Stromal cell of bone marrow (primary cell): Measurements from ENCODE around the gene RAE1.

Source experiments
- DNase-seq: peaks from one replicate; pipeline ENCODE4 v3.0.0-alpha.2; 2012; ENCODE audit warnings: low read depth

RAE1 gene

DNA sequence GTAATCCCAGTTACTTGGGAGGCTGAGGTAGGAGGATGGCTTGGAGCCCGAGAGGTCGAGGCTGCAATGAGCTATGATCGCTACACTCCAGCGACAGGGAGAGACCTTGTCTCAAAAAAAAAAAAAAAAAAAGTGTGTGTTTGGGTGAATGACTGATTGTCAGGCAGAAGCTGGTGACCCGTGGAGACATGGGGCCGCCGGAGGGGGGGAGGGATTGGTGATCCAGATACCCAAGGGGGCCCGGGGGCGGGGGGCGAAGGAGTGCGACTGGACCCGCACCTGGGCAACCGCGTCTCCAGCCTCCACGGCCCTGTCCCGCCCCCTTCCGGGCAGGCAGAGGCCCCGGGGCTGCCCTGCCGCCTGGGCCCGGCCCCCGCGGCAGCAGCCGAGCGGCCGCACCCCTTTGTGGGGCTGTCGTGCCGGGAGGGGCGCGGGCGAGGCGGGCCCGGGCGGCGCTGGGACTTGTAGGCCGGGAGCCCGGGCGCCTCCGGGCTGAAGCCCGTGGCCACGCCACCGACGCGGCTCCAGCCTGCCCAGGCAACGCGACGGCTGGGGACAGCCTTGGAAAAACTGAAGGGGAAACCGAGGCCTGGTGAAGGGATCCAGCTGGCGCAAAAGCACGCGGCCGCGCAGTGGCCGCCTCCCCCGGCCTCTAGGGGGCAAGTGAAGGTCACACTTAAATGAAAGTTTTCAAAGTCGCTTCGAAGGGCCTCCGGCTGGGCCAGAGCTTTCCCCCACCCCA is 38.1 kb downstream of the RAE1 start:
- peak; percentile 43 for DNase-seq

DNA sequence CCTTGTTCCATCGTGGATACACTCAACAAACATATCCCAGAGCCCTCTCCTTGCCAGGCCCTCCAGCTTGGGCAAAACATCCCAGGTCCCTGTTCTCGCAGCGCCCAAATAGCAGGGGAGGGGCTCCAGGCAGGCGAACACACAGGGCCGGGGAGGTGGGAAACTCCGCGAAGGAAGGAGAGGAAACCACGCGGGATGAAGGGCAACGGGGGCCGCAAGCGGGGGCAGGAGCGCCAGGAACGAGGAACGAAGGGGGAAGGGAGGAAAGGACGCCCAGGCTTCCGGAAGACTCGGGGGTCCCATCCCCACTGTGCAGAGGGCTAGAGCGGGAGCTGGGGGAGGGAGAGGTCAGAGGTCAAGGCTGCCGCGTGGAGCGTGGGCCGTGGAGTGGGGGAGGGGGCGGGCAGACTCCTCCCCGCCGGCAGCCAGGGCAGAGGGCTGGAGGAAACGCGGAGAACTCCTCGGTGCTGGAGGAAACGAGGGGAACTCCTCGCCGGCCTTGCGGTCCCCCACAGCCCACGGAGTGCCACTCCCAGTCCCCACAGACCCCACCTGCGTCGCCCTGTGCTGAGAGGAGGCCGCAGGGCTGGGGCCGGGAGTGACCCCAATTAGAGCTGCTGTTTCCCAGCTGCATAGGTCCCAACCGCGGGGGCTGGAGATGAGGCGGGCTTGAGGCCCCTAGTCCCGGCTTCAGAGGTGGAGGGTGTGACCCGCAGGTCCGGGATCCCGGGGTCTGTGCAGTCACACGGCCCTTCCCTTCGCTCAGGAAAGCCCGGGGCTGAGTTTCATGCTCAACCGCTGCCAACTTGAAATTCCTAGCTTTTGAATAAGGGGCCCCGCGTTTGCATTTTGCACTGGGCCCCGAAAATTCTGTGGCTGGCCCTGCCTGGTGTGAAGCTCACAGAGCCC is 38.9 kb downstream of the RAE1 start:
- DNase-seq = no peak

DNA sequence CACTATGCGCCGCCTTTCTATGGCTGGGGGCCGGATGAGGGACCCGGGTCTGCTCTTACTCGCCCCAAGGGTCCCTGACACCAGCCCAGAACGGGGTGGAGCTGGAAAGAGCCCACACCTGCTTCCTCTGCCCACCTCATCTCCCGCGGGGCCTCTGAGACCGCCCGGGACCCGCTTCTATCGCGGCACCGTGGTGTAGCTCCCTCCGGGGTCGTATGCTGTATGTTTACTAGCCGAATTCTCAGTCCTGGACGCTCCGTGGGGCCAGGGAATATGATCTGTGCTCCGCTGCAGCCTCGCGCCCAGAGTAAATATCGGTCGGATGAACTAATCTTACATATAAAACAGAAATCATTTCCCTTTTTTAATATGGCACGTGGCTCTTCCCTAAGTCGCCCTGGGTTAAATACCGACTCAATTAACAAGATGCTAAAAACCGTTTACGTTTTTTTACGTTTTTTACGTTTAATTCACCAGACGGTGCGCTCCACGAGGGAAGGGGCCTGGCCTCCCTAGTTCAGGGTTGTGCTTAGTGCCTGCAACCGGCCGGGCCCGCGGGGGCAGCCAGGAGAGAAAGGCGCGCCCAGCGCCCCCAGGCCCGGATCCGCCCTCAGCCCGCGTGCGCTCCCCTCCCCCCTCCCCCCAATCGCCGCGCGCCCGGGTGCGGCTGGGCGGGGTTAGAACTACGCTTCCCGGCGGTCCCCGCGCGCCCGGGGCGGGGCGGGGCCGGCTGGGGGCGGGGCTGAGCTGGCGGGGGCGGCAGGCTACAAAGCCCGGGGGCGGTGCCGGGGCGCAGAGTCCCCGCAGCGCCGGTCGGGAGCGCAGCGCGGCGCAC is 39.8 kb downstream of the RAE1 start, which contains the start of gene RBM38:
Gene RBM38, plus strand, starts transcription at position 793 of the 835 bp plus-strand sequence. CDS start 186 bp downstream, outside the sequence.
- DNase-seq = peak; percentile 26

DNA sequence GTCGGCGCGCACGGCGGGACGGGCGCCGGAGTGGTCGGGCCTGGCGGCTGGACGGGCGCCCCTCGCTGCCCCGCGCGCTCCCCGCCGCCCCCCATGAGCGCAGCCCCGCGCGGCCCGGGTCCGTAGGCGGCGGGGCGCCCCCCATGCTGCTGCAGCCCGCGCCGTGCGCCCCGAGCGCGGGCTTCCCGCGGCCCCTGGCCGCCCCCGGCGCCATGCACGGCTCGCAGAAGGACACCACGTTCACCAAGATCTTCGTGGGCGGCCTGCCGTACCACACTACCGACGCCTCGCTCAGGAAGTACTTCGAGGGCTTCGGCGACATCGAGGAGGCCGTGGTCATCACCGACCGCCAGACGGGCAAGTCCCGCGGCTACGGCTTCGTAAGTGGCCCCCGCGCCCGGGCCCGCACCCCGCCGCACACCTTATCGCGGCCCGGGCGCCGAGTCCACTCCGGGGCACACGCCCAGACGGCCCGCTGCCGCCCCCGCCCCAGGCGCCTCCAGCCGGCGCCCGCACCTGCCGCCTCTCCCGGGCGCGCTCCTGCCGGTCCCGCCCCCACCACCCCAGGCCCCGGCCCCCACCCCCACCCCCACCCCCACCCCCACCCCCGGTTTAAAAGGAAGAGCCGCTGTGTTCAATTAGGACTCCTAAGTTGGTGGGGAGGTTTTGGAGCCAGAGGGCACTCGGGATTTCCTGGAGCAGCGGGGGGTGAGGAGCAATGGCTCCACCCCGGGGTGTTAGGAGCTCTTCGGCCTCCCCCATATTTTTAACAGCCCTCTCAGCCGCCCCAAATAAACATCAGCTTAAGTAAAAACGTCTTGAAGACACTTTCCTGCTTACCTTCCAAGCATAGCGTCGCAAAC is 40.6 kb downstream of the RAE1 start:
- DNase-seq = no peak

DNA sequence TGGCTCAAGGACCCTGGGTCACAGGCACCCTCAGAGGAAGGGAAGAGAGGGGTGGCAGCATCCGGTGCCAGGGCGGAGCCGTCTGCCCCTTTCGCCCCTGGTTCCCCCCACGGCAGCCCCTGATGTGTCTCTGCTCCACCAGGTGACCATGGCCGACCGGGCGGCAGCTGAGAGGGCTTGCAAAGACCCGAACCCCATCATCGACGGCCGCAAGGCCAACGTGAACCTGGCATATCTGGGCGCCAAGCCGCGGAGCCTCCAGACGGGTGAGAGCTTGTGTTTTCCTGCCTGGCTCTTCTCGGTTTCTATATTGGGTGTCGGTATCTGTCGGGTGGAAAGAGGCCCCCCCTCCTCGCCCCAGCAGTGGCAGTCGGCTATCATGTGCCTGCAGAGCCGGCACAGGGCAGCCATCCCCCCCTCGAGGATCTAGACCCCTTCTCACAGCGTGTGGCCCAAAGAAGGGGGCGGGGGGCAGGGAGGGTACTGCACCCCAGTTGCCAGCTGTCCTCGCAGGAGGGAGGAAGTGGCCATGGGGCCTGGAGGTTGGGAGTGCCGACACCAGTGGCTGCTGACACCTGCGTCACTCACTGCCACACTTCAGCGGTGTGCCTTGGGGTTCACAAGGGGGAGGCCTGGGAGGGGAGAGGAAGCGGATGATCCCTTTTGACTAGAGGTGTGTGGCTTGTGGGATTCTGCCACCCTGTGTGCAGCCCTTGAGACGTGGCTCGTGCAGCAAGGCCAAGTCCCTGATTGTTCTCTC is 41.6 kb downstream of the RAE1 start:
- no peak for DNase-seq

DNA sequence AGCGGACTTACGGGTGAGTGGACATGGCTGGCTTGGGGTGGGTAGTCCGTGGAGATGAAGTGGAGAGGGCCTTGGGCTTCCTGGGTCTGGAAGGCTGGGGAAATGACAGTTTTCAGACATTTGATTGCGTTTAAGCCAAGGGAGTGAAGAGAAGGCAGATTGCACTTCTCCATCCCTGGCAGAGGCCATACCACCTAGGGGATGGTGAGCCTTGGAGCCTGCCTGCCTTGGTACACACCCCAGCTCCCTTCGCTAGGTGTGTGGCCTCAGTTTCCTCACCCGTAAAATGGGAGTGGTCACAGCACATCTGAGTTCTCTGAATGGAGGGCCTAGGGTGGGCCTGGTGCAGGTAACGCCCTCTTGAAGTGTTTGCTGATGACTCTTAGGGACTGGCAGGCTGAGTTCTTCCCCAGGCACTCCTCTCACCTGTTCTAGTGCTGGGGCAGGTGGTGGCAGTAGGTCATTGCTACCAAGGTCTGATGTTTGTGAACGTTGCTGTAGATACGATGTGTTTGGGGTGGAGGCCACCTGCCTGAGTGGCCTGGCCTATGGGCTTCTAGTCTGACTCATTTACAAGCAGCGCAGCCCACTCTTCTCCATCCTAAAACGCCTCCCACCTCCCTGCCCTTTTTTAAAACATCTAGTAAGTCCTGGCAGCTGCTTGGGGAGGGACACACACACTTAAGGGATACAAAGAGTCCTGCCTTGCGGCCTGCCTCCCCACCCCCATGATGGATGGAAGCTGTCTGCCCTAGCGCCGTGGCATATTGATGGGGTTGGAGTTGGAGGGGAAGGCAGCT is 42.5 kb downstream of the RAE1 start:
- DNase-seq = no peak

DNA sequence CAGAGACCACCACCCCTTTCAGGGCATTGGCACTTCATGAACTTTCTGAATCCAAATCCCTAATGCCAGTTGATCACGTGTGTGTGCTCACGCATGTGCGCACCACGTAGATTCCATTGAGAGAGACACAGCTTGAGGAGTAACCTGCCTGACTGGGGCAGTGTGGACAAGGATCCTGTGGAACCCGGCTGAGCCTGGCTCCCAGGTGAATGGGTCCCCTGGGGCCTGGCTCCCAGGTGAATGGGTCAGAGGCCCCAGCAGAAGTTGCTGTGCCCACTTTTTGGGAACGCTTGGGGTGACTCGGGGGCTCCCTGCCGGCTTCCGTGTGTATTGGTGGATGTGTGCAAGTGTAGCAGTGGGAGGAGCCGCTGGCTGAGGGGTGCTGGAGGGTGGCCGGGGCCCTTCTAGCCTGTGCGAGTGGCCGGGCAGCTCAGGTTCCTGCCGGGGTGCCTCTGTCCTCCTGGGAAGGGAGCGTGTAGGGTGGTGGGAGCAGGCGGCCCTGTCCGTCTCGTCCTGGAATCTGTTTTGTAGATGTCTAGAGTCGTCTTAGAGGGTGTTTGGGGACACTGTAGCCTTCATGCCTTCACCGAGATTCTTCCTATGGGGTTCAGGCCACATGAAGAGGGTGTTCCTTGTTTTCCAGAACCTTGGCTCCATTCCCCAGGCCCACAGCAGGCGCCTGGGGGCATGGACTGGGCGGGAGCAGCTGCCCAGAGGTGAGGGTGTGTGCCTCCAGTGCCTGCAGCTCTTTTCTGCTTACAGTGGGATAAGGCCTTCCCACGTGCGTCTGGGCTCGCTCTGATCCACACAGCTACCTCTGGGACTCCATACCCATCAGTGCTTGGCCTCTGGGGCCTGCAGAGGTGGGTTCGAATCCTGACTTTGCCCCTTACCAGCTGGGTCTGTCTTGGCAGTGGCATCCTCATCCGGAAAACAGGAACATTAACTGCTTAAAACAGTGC is 43.3 kb downstream of the RAE1 start:
- no peak for DNase-seq

DNA sequence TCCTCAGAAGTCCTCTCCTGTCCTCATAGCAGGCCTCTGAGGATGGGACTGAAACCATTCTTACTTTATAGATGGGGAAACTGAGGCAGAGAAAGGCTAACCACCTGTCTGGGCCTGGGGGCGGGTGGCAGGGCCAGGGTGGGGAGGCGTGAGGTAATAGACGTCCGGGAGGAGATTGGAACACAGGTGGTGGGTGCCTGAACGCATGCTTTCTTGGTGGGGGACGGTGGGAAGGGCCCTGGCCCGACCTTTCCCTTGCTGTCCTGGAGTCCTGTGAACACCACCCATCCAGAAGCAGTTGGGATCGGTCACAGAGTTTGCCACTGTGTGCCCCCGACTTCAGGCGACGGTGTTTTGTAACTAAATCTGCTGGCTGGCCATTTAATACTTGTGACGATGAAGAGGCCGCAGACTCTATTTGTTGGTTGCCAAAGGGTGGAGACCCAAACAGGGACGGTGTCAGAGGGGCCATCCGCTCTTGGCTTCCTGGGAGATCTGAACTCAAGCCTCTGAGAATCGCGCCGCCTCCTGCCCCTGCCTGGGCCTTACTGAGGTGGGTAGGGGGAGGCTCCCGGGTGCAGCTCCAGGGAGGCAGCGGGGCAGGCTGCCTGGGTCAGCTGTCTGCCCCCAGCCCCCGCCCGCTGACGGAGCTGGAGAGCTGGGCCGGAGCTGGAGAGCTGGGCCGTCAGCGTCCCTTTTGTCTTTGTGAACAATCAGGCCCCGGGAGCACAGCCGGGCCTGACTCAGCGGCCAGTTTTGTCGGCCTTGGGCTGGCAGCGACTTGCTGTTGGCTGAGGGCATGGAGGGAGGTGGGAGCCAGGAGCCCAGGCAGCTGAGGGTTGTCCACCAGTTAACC is 44.3 kb downstream of the RAE1 start:
- no peak for DNase-seq

DNA sequence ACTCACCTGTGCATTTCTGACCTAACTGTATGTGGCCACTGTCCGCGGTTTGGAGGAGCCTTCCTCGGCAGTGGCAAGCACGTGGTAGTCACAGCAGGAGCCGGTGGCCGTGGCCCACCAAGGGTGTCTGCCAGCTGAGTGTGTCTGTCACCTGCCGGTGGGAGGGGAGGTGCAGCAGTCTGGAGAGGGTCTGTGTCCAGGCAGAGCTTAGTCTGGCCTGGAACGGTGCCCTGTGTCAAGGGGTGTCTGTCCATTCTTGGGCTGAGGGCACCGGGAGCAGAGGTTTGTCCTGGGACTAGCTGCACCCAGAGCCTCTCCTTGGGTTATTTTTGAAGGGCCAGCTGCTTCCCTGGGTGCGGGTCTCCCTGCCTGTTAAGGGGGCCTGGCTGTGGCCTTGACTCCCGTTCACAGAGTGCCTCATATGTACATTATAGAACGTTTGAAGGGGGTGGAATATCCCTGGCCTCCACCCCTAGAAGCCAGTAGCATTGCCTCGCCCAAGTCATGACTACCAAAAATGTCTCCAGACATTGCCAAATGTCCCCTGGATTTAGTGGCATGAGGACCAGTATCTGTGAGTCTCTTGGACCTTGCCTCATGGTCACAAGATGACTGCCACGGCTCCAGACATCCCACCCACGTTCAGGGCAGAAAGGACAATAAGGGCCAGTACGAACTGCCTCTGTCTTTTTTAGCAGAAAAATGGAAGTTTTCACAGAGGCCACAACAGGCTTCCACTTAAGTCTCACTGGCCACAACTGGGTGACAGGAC is 45.3 kb downstream of the RAE1 start:
- no peak for DNase-seq

DNA sequence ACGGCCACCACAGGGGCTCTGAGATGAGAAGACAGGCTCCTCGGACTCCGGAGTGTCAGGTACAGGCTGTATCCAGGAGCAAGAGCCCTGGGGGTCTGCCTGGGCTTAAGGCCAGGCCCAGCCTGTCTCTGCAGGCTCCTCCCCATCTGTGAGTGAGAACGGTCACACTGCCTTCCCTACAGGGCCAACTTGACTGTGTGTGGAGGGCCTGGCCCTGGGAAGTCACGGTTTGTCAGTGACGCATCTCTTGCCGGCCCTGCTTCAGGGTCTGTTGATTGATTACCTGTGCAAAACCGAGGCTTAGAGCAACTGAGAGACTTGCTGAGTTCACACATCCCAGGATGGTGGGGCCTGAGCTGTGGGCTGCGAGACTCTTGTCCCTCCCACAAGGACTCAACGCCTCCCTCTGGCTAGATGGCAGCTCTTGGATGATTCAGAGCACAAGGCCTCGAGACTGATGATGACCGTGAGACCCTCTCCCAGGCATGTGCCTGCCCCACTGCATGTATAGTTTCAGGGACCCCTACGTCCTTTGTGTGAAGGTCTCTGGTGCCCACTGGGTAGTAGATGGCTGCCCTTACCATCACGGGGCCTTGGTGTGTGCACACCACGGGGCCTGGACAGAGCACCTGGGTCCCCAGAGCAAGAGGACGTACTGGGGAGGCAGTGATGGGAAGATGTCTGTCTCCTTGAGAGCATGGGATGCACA is 46.1 kb downstream of the RAE1 start:
- DNase-seq = no peak

DNA sequence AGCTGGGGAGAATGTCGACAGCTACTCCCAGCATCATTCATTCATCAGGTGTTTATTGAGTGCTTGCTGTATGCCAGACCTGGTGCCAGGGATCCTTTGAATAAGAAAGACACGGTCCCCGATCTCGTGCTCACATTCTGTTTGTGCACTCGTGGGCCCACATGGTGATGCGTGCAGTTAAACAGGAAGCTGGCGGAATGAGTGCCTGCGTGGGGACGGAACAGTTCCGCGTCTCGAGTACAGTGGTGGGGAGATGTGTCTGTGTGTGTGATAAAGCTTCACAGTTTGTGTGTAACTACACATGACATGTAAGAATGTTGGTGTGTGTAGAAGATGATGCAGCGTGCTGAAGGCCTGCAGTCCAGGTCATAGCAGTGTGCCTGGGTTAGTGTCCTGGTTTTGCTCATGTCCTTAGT is 46.6 kb downstream of the RAE1 start:
- DNase-seq = no peak

DNA sequence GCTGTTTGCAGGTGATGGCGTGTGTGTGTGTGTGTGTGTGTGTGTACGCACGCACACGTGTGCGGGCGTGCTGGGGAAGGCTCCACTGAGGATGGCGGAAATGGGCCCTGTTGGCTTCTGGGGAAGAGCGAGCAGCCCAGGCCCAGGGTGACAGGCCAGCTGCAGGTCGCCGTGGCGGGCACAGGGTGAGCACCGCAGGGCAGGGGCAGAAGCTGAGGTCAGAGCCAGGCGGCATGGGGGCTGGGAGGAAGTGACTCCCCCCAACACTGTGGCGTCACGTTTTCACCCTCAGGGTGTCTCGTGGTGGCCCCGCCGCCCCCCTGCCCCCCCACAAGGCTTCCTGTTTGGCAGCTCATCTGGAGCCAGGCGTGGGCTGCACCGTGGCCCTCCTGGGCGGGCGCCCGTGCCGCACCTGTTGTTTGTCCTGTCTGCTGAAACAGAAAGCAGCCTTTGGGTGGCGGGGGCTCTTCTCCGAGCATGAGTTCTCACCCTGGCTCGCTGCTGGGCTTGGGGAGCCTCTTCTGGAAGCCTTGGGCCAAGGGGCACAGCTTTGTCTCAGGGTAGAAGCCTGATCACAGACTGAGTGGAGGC is 47.3 kb downstream of the RAE1 start:
- no peak for DNase-seq

DNA sequence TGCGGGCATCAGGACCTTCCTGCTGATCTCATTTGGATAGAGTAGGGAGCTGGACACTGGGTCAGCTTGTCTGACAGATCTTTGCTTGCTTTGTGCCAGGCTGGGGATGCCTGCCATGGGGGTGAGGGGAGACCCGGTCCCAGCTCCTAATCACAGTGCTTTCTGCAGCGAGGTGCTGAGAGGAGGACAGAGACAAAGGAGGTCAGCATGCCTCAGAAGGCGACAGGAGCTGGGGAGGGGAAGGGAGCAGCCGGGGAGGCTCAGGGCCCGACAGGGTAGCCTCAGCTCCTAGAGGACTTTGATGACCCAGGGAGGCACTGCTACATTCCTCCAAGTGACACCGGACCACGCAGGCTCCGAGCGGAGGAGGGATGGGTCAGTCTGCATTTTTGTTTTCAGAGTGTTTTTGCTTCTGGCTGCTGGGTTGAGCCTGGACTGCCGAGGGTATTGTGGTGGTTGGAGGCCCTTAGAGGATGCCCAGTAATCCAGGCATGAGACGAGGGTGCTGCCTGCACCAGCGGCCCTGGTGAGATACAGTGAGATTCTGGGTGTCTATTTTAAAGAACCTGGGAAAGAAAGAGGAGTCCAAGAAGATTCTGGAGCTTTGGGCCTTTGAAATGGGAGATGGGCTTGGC is 48.0 kb downstream of the RAE1 start:
- no peak for DNase-seq

DNA sequence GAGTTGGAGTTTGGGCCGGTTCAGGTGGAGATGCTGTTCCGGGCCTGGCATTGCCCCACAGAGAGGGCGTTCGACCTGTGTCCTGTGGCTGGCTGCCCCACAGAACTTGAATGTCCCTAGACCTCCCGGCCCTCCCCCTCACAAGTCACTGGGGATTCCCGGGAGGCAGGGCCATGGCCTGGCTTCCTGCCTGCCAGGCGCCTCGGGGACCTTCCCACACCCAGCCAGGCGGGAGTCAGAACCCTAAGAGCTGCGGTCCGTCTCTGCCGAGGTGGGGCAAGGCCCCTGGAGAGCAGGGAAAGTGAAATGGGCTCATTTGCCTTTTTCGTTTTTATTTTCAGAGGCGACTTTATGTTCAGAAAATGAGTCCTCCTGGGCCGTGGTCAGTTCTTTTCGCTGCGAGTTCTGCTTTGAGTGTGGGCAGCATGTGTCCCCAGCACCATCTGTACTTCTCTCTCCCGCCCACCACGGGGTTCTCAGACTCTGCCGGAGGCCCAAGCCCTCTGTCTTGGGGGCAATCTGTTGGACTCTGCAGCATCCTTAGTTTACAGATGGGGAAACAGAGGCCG is 48.6 kb downstream of the RAE1 start:
- DNase-seq = no peak

DNA sequence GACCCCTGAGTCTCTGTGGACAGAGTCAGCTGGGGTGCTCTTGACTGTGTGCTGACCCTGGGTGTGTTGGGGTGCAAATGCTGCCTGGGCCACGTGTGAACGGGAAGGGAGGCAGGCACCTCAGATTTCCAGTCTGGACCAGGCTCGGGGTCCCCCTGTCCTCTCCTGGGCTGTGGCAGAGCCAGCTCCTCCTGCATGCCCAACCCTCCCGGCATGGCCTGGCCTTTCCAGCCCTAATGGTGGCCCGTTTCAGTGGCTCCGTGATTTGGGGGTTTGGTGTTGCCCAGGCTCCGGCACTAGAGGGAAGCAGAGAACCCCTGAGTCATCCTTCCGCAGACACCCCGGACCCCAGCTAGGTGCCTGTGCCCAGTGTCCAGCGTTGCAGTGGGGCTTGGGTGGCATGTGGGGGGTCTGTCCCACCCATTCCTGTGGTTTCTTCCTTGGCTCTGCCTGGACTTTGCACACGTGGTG is 49.2 kb downstream of the RAE1 start:
- DNase-seq = no peak
